ENCODE measurements around the gene MCL1. TPM values are rescaled to one million over a fixed set of nuclear protein-coding genes. Genes with fewer than 3 reads are reported as not detected.

MCL1 gene
- total and polyA plus RNA-seq, 10 of the 15 experiments (the other 5 are each of a cell fraction or from before 2014, with no cell fraction given), result 18.1 to 148 (median 86.4) TPM

GRCh38 chr1:150612014-150612345 lies 32.6 kb upstream of the MCL1 start:
- WGBS (ENCODE audit: insufficient coverage, insufficient replicate concordance, low lambda C conversion rate, missing lambda C conversion rate), result 24% methylated on average over 3 of the region's 3 CpGs
- Histone ChIP-seq H3K36me3 (ENCODE audit: control insufficient read depth in 2 of 2, insufficient read depth in 2 of 2, low read length in 1 of 2) (peaks cover 2 to 11% of the 10 kb centered on the region in 2 experiments; a peak in 2 of 4 replicates), H3K9me3 (replicated peaks; ENCODE audit: control insufficient read depth, insufficient read depth, low read length) (no peaks in the 10 kb centered on the region), H3K4me3 (no peak overlapping the region), H3K4me1 (ENCODE audit: control insufficient read depth, insufficient read depth, low read length) (peaks cover 41% of the 10 kb centered on the region), H3K27me3 (replicated peaks in 1 of 2; ENCODE audit: control insufficient read depth in 2 of 2, insufficient read depth in 2 of 2, low read length in 1 of 2) (no peaks in the 10 kb centered on the region), H3K27ac (ENCODE audit: control insufficient read depth, insufficient read depth) (peak overlapping the region; percentile 84), H3K4me2 (ENCODE audit: control insufficient read depth, insufficient read depth) (peak overlapping the region; percentile 75), H3K79me2 (ENCODE audit: control insufficient read depth, insufficient read depth, low read length) (no peaks in the 10 kb centered on the region; the same call in none of the 2 replicates), H2AFZ (ENCODE audit: control insufficient read depth, low read depth, low read length) (no peak overlapping the region; the same call in 1 of the 2 replicates), H4K20me1 (ENCODE audit: control insufficient read depth, insufficient read depth) (no peaks in the 10 kb centered on the region), H3K9ac (ENCODE audit: control insufficient read depth, insufficient read depth, low read length) (peak overlapping the region; percentile 42)
- CTCF ChIA-PET, result interaction anchor here (1.4 to 14.0 kb wide), 4 partner anchors 8 to 47 kb away, joined by 4 to 390 read pairs (median 10); partner anchors contain the start of gene MCL1
- TSS peak; percentile 99 for BruUV-seq (replicated peaks)
- in situ Hi-C loops (cut with MboI), result loop anchor here (5.0 kb wide), 1 partner anchor 45 kb away; no protein-coding TSS in a partner anchor
- FAIRE-seq (no peak), DNase-seq (ENCODE audit: low read depth, low spot score) (no peak), ATAC-seq (no peak)
- TF ChIP-seq CBX5 (IDR thresholded peaks at IDR 0.05; ENCODE audit: low read depth) (no peak), POLR2AphosphoS2 (IDR thresholded peaks at IDR 0.05; ENCODE audit: low read depth, low read length) (no peak), ASH2L (IDR thresholded peaks at IDR 0.05; ENCODE audit: borderline replicate concordance, low read depth) (no peak), SMARCA5 (IDR thresholded peaks at IDR 0.05) (peak; percentile 66; the same call in 1 of the 2 replicates)
- SMC1A ChIA-PET (ENCODE audit: uncharacterized antibody, unreplicated experiment), result interaction anchor here (0.7 to 18.8 kb wide), 7 partner anchors 9 to 49 kb away, joined by 3 to 367 read pairs (median 6); partner anchors contain the start of genes ENSA and MCL1
- POLR2A ChIA-PET, result interaction anchor here (1.0 to 7.3 kb wide), 5 partner anchors 10 to 48 kb away, joined by 3 to 95 read pairs (median 7); partner anchors contain the start of gene MCL1
- RAD21 ChIA-PET (ENCODE audit: unreplicated experiment), result interaction anchor here (1.1 to 7.0 kb wide), 7 partner anchors 10 to 50 kb away, joined by 3 to 81 read pairs (median 5); partner anchors contain the start of gene MCL1
- intact Hi-C loops (cut with micrococcal nuclease; ENCODE audit: unreplicated experiment), result no loop called here

- TF ChIP-seq SREBF2 (IDR thresholded peaks at IDR 0.05; ENCODE audit: low read length), result no peak
- TF ChIP-seq MXI1 (IDR thresholded peaks at IDR 0.05; ENCODE audit: low read depth, low read length), result no peak
- no peak for TF ChIP-seq ESRRA (IDR thresholded peaks at IDR 0.05; ENCODE audit: low read length)
- Histone ChIP-seq H3K4me3 (no peak overlapping the region), H3K9ac (ENCODE audit: control insufficient read depth, insufficient read depth, low read length) (no peak overlapping the region), H3K9me3 (replicated peaks; ENCODE audit: control insufficient read depth, insufficient read depth, low read length) (no peaks in the 10 kb centered on the region), H4K20me1 (ENCODE audit: control insufficient read depth, insufficient read depth) (no peaks in the 10 kb centered on the region), H3K4me1 (ENCODE audit: control insufficient read depth, insufficient read depth, low read length) (peaks cover 39% of the 10 kb centered on the region), H3K36me3 (ENCODE audit: control insufficient read depth in 2 of 2, insufficient read depth in 2 of 2, low read length in 1 of 2) (peaks cover 2 to 8% of the 10 kb centered on the region in 2 experiments; a peak in 2 of 4 replicates), H3K79me2 (ENCODE audit: control insufficient read depth, insufficient read depth, low read length) (no peaks in the 10 kb centered on the region; the same call in none of the 2 replicates), H3K27me3 (replicated peaks in 1 of 2; ENCODE audit: control insufficient read depth in 2 of 2, insufficient read depth in 2 of 2, low read length in 1 of 2) (no peaks in the 10 kb centered on the region), H3K4me2 (ENCODE audit: control insufficient read depth, insufficient read depth) (no peak overlapping the region), H3K27ac (ENCODE audit: control insufficient read depth, insufficient read depth) (peak overlapping the region; percentile 39), H2AFZ (ENCODE audit: control insufficient read depth, low read depth, low read length) (no peak overlapping the region)
- ChIA-PET POLR2A (interaction anchor here (2.1 to 7.3 kb wide), 2 partner anchors 31 to 46 kb away, joined by 7 to 95 read pairs; partner anchors contain the start of gene MCL1), RAD21 (ENCODE audit: unreplicated experiment) (interaction anchor here (2.0 to 7.0 kb wide), 2 partner anchors 31 to 49 kb away, joined by 8 to 81 read pairs; partner anchors contain the start of gene MCL1), SMC1A (ENCODE audit: uncharacterized antibody, unreplicated experiment) (interaction anchor here (0.6 to 18.8 kb wide), 3 partner anchors 10 to 47 kb away, joined by 3 to 367 read pairs (median 35); partner anchors contain the start of gene ENSA), CTCF (interaction anchor here (0.8 to 3.5 kb wide), 6 partner anchors 11 to 50 kb away, joined by 3 to 15 read pairs (median 6); partner anchors contain the start of genes ENSA and MCL1)
- 63% methylated on average over 4 of the region's 4 CpGs for WGBS (ENCODE audit: insufficient coverage, insufficient replicate concordance, low lambda C conversion rate, missing lambda C conversion rate)
- FAIRE-seq, result no peak
- intact Hi-C loops (cut with micrococcal nuclease; ENCODE audit: unreplicated experiment), result loop anchor here (2.0 kb wide), 2 partner anchors 32 to 48 kb away; partner anchors contain the start of gene MCL1
- ATAC-seq, result no peak
- no peak for DNase-seq (ENCODE audit: low read depth, low spot score)
- BruUV-seq (replicated peaks), result no TSS peak
- in situ Hi-C loops (cut with MboI), result loop anchor here (5.0 kb wide), 1 partner anchor 43 kb away; no protein-coding TSS in a partner anchor
These were observed 31.2 kb upstream of the MCL1 start for GRCh38 chr1:150610576-150610975.
